Measurements from ENCODE around the gene CNOT6. TPM values are rescaled to one million over a fixed set of nuclear protein-coding genes. Genes with fewer than 3 reads are reported as not detected.

CNOT6 gene
- total RNA-seq, 3 donors from 2014 or later = 9.8 to 26.2 (median 19.0) TPM

GRCh38 chr5:180625125-180625790 is 131.1 kb downstream of the CNOT6 start:
- no peak overlapping the region for H3K4me3 ChIP-seq
- intact Hi-C loops (cut with DNase I; ENCODE audit: low total_unique reads) = no loop called here
- H3K4me1 ChIP-seq = no peaks in the 10 kb centered on the region
- TF ChIP-seq POLR2AphosphoS5 (IDR thresholded peaks at IDR 0.05) = no peak
- no peak for TF ChIP-seq CTCF (IDR thresholded peaks at IDR 0.05)
- no peak for TF ChIP-seq POLR2A (IDR thresholded peaks at IDR 0.05)
- H3K36me3 ChIP-seq = no peaks in the 10 kb centered on the region
- no peaks in the 10 kb centered on the region for H3K9me3 ChIP-seq
- H3K27me3 ChIP-seq = peaks cover 0 to 5% of the 10 kb centered on the region in 2 donors
- no peak for DNase-seq (ENCODE audit: low spot score in 2 of 2)
- H3K27ac ChIP-seq = no peak overlapping the region

- Histone ChIP-seq H3K4me3 (no peak overlapping the region), H3K9me3 (no peaks in the 10 kb centered on the region), H3K4me1 (no peaks in the 10 kb centered on the region), H3K27ac (no peak overlapping the region), H3K27me3 (no peaks in the 10 kb centered on the region), H3K36me3 (no peaks in the 10 kb centered on the region)
- intact Hi-C loops (cut with DNase I; ENCODE audit: low total_unique reads) = no loop called here
- DNase-seq (ENCODE audit: low spot score in 2 of 2) = no peak
- no peak for TF ChIP-seq CTCF (IDR thresholded peaks at IDR 0.05)
- no peak for TF ChIP-seq POLR2AphosphoS5 (IDR thresholded peaks at IDR 0.05)
- TF ChIP-seq POLR2A (IDR thresholded peaks at IDR 0.05) = no peak
These were observed 131.8 kb downstream of the CNOT6 start for GRCh38 chr5:180625791-180626660.

- Histone ChIP-seq H3K4me1 (no peaks in the 10 kb centered on the region), H3K4me3 (no peak overlapping the region), H3K27ac (no peak overlapping the region), H3K9me3 (no peaks in the 10 kb centered on the region), H3K27me3 (no peaks in the 10 kb centered on the region), H3K36me3 (no peaks in the 10 kb centered on the region)
- intact Hi-C loops (cut with DNase I; ENCODE audit: low total_unique reads) = no loop called here
- no peak for DNase-seq (ENCODE audit: low spot score in 2 of 2)
- no peak for TF ChIP-seq POLR2A (IDR thresholded peaks at IDR 0.05)
These were observed 132.6 kb downstream of the CNOT6 start for GRCh38 chr5:180626661-180627385.

GRCh38 chr5:180627386-180628120 is 133.4 kb downstream of the CNOT6 start:
- TF ChIP-seq POLR2A (IDR thresholded peaks at IDR 0.05) = no peak
- TF ChIP-seq POLR2AphosphoS5 (IDR thresholded peaks at IDR 0.05) = no peak
- TF ChIP-seq CTCF (IDR thresholded peaks at IDR 0.05) = no peak
- intact Hi-C loops (cut with DNase I; ENCODE audit: low total_unique reads) = no loop called here
- DNase-seq (ENCODE audit: low spot score in 2 of 2) = no peak
- Histone ChIP-seq H3K9me3 (no peaks in the 10 kb centered on the region), H3K4me3 (no peak overlapping the region), H3K36me3 (no peaks in the 10 kb centered on the region), H3K27ac (no peak overlapping the region), H3K4me1 (no peaks in the 10 kb centered on the region), H3K27me3 (no peaks in the 10 kb centered on the region)

Other genes with a start within 250 kb of the CNOT6 start
- 10 to 100 TPM; 31.2 to 37.9 (median 34.7) TPM for gene MAPK9, start 202.3 kb upstream of the CNOT6 start, total RNA-seq
- gene GFPT2, start 141.0 kb upstream of the CNOT6 start, total RNA-seq = 10 to 100 TPM; 27.2 to 60.0 (median 52.5) TPM
- gene SCGB3A1, start 97.1 kb downstream of the CNOT6 start, total RNA-seq = 10 to 100 TPM in 1 of 3 donors, 1 to 10 TPM in 1, not detected in 1; 8.8 to 66.5 TPM
- 10 to 100 TPM in 1 of 3 donors, 1 to 10 TPM in 2; 4.3 to 35.7 (median 7.9) TPM for gene FLT4, start 155.2 kb downstream of the CNOT6 start, total RNA-seq
- gene OR2Y1, start 245.7 kb downstream of the CNOT6 start, total RNA-seq = not detected